ENCODE results near the gene CCDC40.
"Not testable (repeated sequence)": the region's sequence is repeated elsewhere in the genome, so short reads cannot be mapped to it uniquely, and the experiment has no call there.

Gene CCDC40

GRCh38 chr17:80034791-80035686 is 1.4 kb upstream of the CCDC40 start:
- Mint-ChIP-seq H3K27ac (peak overlapping the region; percentile 93), H3K36me3 (peaks cover 0 to 4% of the 10 kb centered on the region in 2 donors), H3K27me3 (peaks cover 6 to 15% of the 10 kb centered on the region in 2 donors), H3K4me3 (peak overlapping the region; percentile 91 to 96), H3K4me1 (peaks cover 7 to 23% of the 10 kb centered on the region in 2 donors), H3K9me3 (no peaks in the 10 kb centered on the region)
- DNase-seq: peak; percentile 29
- peak; percentile 49 to 59 for ATAC-seq (replicated peaks)

DNA sequence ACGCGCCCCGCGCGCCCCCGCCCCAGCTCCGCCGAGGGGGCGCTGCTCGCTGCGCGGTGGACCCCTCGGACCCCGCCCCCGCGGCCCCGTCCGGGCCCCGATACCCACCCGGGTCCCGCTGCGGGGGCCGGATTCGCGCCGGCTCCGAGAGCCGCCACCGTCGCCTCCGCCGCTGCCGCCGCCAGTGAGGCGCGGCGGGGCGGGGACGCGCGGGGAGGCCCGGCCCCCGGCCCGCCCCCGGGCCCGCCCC is 830 bp upstream of the CCDC40 start, which contains the start of gene TBC1D16:
TBC1D16 (minus strand) TSS at position 186 of the 250 bp plus-strand sequence. CDS start 22,325 bp downstream, outside the sequence.
- Mint-ChIP-seq H3K4me1 (peaks cover 7 to 23% of the 10 kb centered on the region in 2 donors), H3K27me3 (peaks cover 6 to 15% of the 10 kb centered on the region in 2 donors), H3K9me3 (no peaks in the 10 kb centered on the region), H3K27ac (peak within 1 kb of the TSS; percentile 94), H3K4me3 (peak within 1 kb of the TSS; percentile 91 to 96), H3K36me3 (peaks cover 0 to 4% of the 10 kb centered on the region in 2 donors)
- no peak for DNase-seq
- ATAC-seq (replicated peaks): no peak

DNA sequence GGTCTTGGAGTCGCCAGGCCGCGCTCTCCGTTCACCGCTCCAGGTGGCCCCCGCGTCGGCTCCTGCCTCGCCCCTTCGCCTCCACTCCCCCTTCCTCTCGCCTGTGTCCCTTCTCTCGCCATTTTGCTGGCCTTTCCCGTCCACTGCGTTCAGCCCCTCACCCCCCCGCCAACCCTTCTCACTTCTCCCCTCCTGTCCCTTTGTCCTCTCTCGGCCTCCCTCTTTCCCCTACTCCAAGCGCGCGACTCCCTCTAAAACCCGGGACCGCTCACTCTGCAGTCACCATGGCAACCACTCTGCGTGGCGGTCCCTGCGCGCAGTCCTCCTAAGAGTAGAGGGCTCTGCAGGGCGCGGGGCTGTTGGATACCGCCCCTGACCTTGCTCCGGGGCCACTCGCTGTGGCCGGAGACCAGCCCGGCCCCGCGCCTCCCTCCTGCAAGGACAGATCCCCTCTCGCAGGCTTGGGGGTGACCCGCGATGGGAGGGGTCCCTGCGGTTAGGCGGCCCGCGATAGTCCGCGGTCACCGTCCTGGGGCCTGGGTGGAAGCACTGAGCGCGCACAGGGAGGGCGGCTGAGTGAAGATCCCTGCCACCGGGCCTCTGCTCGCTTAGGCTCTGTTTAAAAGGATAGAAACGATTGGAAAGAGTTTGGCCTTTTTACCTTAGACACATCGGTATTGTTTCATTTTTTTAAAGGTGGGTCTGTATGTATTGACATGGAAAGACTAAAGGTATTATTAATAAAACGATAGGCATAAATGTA is 454 bp downstream of the CCDC40 start:
- Mint-ChIP-seq H3K27ac (peak overlapping the region; percentile 94), H3K36me3 (peaks cover 2 to 4% of the 10 kb centered on the region in 2 donors), H3K4me1 (peaks cover 7 to 23% of the 10 kb centered on the region in 2 donors), H3K9me3 (no peaks in the 10 kb centered on the region), H3K4me3 (peak overlapping the region; percentile 81 to 89), H3K27me3 (peaks cover 6 to 15% of the 10 kb centered on the region in 2 donors)
- ATAC-seq (replicated peaks): peak; percentile 19 to 22
- no peak for DNase-seq

- Mint-ChIP-seq H3K4me3 (no peak overlapping the region), H3K27me3 (peaks cover 5 to 12% of the 10 kb centered on the region in 2 donors), H3K4me1 (no peaks in the 10 kb centered on the region), H3K27ac (no peak overlapping the region), H3K36me3 (peaks cover 2 to 4% of the 10 kb centered on the region in 2 donors), H3K9me3 (no peaks in the 10 kb centered on the region)
- no peak for DNase-seq
- ATAC-seq (replicated peaks): no peak
Observed at GRCh38 chr17:80043963-80044362, 7.5 kb downstream of the CCDC40 start.

DNA sequence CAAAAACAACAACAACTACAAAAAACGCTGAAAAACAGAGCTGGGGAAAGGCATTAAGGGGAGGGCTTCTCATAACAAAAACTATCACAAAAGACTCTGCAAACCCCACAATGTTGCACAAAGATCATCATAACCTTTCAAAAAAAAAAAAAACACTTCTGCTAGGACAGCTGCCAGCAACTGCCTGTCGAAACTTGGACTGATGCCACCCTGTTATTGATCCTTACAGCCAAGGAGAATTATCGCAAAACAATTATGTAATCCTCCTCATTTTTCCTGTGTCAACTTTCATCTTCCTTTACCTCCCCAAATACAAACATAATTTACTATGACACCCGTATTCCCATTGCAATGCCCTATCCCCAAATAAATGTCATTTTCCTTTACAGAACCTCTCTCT is 9.3 kb downstream of the CCDC40 start:
- Mint-ChIP-seq H3K4me1 (no peaks in the 10 kb centered on the region), H3K27ac (no peak overlapping the region), H3K4me3 (no peak overlapping the region), H3K36me3 (peaks cover 0 to 2% of the 10 kb centered on the region in 2 donors), H3K27me3 (peaks cover 5 to 7% of the 10 kb centered on the region in 2 donors), H3K9me3 (no peaks in the 10 kb centered on the region)
- ATAC-seq (replicated peaks) (no peak), DNase-seq (no peak)

GRCh38 chr17:80046709-80047108 is 10.3 kb downstream of the CCDC40 start:
- not testable (repeated sequence) for H3K4me3 Mint-ChIP-seq; H3K36me3 Mint-ChIP-seq; H3K4me1 Mint-ChIP-seq; DNase-seq; H3K27ac Mint-ChIP-seq; H3K27me3 Mint-ChIP-seq; ATAC-seq (replicated peaks); H3K9me3 Mint-ChIP-seq

DNA sequence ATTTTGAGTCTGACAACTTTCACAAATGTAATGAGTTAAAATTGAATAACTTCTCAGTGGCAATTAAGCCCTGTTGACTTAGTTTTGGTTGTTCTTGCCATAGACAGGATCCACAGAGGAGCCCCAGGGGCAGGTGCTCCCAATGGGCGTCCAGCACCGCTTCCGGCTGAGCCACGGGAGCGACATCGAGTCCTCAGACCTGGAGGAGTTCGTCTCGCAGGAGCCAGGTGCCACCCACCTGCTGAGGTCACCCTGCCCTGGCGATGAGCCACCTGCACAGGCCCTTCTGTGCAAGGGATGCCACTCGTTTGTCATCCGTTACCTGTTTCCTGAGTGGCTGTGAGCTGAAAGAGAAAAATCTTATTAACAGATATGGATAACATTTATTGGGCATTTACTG is 10.7 kb downstream of the CCDC40 start:
- no peak for DNase-seq
- Mint-ChIP-seq H3K9me3 (no peaks in the 10 kb centered on the region), H3K27me3 (peaks cover 5 to 11% of the 10 kb centered on the region in 2 donors), H3K27ac (no peak overlapping the region), H3K36me3 (no peaks in the 10 kb centered on the region), H3K4me3 (no peak overlapping the region), H3K4me1 (no peaks in the 10 kb centered on the region)
- ATAC-seq (replicated peaks): no peak

DNA sequence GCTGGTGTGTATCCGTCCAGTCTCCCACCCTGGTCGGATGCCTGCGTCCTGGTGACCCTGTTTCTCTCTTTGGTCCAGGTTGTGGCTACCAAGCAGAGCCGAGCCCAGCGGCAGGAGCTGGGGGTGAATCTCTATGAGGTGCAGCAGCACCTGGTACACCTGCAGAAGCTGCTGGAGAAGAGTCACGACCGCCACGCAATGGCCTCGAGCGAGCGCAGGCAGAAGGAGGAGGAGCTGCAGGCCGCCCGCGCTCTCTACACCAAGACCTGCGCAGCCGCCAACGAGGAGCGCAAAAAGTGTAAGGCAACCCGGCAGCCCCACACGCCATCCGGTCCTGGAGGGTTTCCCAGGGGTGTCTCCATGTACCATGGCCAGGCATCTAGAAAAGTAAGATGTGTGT is 13.5 kb downstream of the CCDC40 start:
- Mint-ChIP-seq H3K4me1 (no peaks in the 10 kb centered on the region), H3K36me3 (no peaks in the 10 kb centered on the region), H3K9me3 (no peaks in the 10 kb centered on the region), H3K27me3 (peaks cover 5 to 11% of the 10 kb centered on the region in 2 donors), H3K27ac (no peak overlapping the region), H3K4me3 (no peak overlapping the region)
- no peak for ATAC-seq (replicated peaks)
- DNase-seq: no peak

DNA sequence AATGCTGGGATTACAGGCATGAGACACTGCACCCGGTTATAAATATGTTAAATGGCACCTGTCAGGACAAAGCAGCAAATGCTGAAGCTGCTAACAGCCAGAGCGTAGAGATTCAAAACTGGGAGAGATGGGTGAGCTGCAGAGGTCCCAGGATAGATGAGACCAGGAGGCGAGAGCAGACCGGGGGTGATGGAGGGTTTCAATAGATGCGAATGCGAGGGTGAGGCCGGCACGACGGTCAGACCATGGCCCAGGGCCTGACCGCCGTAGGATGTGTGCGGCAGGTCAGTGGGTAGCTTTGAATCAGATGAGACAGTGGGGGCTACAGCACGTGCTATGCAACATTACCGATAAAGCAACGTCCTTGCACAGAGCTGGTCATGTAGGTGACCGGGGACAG is 14.3 kb downstream of the CCDC40 start:
- Mint-ChIP-seq H3K4me1 (no peaks in the 10 kb centered on the region), H3K4me3 (no peak overlapping the region), H3K27me3 (peaks cover 5 to 11% of the 10 kb centered on the region in 2 donors), H3K36me3 (no peaks in the 10 kb centered on the region), H3K9me3 (no peaks in the 10 kb centered on the region), H3K27ac (no peak overlapping the region)
- DNase-seq: no peak
- ATAC-seq (replicated peaks): no peak

GRCh38 chr17:80051681-80052080 is 15.2 kb downstream of the CCDC40 start:
- Mint-ChIP-seq H3K27me3 (peaks cover 5 to 11% of the 10 kb centered on the region in 2 donors), H3K4me1 (no peaks in the 10 kb centered on the region), H3K9me3 (no peaks in the 10 kb centered on the region), H3K27ac (no peak overlapping the region), H3K4me3 (no peak overlapping the region), H3K36me3 (no peaks in the 10 kb centered on the region)
- DNase-seq (no peak), ATAC-seq (replicated peaks) (no peak)

DNA sequence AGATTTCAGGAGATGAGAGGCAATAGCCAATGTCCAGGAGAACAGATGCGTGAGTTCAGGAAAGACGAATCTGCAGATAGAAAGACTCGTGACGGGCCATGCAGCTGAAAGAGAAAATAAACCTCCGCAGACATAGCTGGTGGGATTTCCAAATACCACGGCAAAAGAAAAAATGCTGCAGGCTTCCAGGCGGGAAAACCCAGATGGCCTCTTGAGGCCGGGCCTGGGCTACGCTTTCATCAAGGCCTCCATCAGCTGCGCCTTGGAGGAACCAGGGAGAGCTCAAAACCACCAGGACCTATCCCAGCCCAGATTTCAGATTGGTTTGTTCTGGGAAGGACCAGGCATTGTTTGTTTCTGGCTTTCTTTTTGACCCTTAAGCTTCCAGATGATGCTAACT is 16.7 kb downstream of the CCDC40 start:
- no peak for DNase-seq
- Mint-ChIP-seq H3K9me3 (no peaks in the 10 kb centered on the region), H3K27me3 (peaks cover 5 to 11% of the 10 kb centered on the region in 2 donors), H3K4me1 (no peaks in the 10 kb centered on the region), H3K27ac (no peak overlapping the region), H3K36me3 (no peaks in the 10 kb centered on the region), H3K4me3 (no peak overlapping the region)
- ATAC-seq (replicated peaks): no peak

- Mint-ChIP-seq H3K4me1 (no peaks in the 10 kb centered on the region), H3K36me3 (no peaks in the 10 kb centered on the region), H3K4me3 (no peak overlapping the region), H3K27me3 (peaks cover 0 to 4% of the 10 kb centered on the region in 2 donors), H3K27ac (no peak overlapping the region), H3K9me3 (no peaks in the 10 kb centered on the region)
- DNase-seq: no peak
- ATAC-seq (replicated peaks): no peak
Observed at GRCh38 chr17:80055597-80055996, 19.2 kb downstream of the CCDC40 start.

DNA sequence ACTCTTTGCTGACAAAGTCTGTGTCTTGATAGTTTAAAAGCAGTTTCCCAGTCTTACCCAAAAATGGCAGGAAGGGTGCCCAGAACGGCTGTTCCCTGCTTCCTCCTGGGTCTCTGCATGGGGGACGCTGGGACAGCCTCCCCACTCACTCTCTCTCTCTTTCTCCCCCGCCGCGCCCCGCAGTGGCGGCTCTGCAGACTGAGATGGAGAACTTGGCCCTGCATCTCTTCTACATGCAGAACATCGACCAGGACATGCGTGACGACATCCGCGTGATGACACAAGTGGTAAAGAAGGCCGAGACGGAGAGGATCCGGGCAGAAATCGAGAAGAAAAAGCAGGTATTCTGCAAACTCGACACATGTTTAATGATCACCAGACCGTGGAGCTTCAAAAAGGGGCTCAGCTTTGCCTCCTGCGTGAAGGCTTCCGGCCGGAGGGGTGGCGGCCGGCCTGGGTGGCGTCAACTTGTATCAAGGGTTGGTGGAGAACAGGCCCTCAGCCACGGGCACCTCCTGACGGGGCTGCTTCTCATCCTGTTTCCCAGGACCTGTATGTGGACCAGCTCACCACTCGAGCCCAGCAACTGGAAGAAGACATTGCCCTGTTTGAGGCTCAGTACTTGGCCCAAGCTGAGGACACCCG is 22.0 kb downstream of the CCDC40 start:
- Mint-ChIP-seq H3K4me3 (no peak overlapping the region), H3K36me3 (no peaks in the 10 kb centered on the region), H3K4me1 (no peaks in the 10 kb centered on the region), H3K27me3 (no peaks in the 10 kb centered on the region), H3K9me3 (no peaks in the 10 kb centered on the region), H3K27ac (no peak overlapping the region)
- ATAC-seq (replicated peaks) (no peak), DNase-seq (no peak)

- H3K9me3 Mint-ChIP-seq: no peaks in the 10 kb centered on the region
- no peak overlapping the region for H3K4me3 Mint-ChIP-seq
- H3K27me3 Mint-ChIP-seq: peaks cover 4 to 7% of the 10 kb centered on the region in 2 donors
- DNase-seq (no peak), ATAC-seq (replicated peaks) (no peak)
- H3K27ac Mint-ChIP-seq: no peak overlapping the region
- peaks cover 0 to 4% of the 10 kb centered on the region in 2 donors for H3K4me1 Mint-ChIP-seq
- no peaks in the 10 kb centered on the region for H3K36me3 Mint-ChIP-seq
Observed at GRCh38 chr17:80060644-80061043, 24.2 kb downstream of the CCDC40 start.
